PFSK-1 (cell line): Measurements from ENCODE around the gene CENPT.

Experiments used
- SIN3A ChIP-seq: IDR thresholded peaks from 2 replicates; pipeline ENCODE4 v1.6.1; 2012; ENCODE audit warnings: mild to moderate bottlenecking, low read length, moderate library complexity, borderline replicate concordance; ENCODE audit not compliant: insufficient read depth
- TAF1 ChIP-seq: IDR thresholded peaks from 2 replicates; pipeline ENCODE4 v1.6.1; 2012; ENCODE audit warnings: low read length, control low read depth, borderline replicate concordance; ENCODE audit not compliant: insufficient read depth
- TF ChIP-seq, protein P1 (sequence below), 2 experiments: IDR thresholded peaks; 2 replicates each; pipeline versions ENCODE4 v1.6.1 to v1.8.0; 2011 to 2012; ENCODE audit warnings: low read depth in 2 of 2, low read length in 2 of 2, control low read depth in 1 of 2, inconsistent platforms in 1 of 2, mild to moderate bottlenecking in 1 of 2, moderate library complexity in 1 of 2; ENCODE audit not compliant: insufficient read depth in 1 of 2

DNA sequence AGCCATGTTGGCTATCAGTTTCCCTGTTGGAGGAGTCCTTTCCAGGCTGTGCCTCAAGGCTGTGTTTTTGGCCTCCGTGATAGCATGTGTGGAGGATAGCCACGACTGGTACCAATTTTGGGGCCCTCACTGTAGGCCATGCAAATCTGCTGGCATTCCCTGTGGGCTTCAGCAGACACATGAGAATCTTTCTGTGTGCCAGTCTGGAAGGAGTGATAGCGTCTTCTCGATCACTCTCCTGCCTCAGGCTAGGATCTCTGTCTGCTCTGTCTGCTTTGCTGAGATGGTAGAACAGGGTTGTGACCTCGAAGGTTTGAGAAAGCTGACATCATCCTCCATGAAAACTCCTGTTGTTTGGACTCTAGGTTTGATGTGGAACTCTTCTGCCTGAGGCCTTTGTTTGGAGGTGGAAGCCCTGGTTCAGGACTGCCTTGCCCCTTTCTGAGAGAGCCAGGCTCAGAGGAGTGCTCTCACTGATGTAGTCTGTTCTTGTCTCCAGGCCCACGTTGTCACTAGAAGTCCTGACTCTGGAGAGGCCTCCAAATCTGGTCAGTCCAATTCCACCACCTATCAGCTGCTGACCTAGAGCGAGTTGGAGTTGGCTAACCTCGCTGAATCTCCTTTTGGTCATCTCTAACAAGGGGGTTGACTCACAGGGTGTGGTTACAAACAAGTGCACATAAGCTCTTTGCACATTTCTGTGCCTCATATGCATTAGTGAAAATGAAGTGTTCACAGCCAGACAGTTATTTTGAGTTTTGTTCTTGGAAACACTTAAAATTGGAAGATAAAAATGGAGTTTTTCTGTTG, 13.3 kb upstream of the CENPT start:
- TF ChIP-seq SIN3A (no peak), TAF1 (no peak)
- TF ChIP-seq, protein P1, sequence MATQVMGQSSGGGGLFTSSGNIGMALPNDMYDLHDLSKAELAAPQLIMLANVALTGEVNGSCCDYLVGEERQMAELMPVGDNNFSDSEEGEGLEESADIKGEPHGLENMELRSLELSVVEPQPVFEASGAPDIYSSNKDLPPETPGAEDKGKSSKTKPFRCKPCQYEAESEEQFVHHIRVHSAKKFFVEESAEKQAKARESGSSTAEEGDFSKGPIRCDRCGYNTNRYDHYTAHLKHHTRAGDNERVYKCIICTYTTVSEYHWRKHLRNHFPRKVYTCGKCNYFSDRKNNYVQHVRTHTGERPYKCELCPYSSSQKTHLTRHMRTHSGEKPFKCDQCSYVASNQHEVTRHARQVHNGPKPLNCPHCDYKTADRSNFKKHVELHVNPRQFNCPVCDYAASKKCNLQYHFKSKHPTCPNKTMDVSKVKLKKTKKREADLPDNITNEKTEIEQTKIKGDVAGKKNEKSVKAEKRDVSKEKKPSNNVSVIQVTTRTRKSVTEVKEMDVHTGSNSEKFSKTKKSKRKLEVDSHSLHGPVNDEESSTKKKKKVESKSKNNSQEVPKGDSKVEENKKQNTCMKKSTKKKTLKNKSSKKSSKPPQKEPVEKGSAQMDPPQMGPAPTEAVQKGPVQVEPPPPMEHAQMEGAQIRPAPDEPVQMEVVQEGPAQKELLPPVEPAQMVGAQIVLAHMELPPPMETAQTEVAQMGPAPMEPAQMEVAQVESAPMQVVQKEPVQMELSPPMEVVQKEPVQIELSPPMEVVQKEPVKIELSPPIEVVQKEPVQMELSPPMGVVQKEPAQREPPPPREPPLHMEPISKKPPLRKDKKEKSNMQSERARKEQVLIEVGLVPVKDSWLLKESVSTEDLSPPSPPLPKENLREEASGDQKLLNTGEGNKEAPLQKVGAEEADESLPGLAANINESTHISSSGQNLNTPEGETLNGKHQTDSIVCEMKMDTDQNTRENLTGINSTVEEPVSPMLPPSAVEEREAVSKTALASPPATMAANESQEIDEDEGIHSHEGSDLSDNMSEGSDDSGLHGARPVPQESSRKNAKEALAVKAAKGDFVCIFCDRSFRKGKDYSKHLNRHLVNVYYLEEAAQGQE (IDR thresholded peaks at IDR 0.05; ENCODE audit: insufficient read depth in 1 of 2, low read depth in 2 of 2, low read length in 2 of 2) = no peak
